Measurements from ENCODE around the gene INSIG1.

Gene INSIG1

DNA sequence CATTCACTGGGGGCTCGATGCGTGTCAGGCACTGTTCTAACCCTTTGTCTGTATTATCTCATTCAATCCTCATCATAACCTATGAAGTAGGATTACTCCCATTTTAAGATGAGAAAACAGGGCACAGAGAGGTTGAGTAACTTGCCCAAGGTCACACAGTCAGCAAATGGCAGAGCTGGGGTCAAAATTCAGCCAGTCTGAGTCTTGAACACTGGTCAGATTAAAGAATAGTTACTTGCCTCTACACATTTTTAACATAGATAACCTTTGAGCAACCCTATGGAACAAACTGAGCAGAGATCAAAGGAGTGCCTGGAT, 27.2 kb downstream of the INSIG1 start:
- ChIA-PET POLR2A (no interaction called here), CTCF (interaction anchor here (0.9 kb wide), 1 partner anchor 20 kb away, joined by 6 read pairs; no protein-coding TSS in a partner anchor)
- DNase-seq (ENCODE audit: extremely low spot score), result no peak
- TF ChIP-seq FOXK2 (IDR thresholded peaks at IDR 0.05) (no peak), ZNF384 (IDR thresholded peaks at IDR 0.05) (no peak), FOXA1 (IDR thresholded peaks at IDR 0.05) (no peak), NFRKB (IDR thresholded peaks at IDR 0.05) (no peak), HDGF (IDR thresholded peaks at IDR 0.05; ENCODE audit: borderline replicate concordance) (no peak), ARNT (IDR thresholded peaks at IDR 0.05) (no peak), FOXM1 (IDR thresholded peaks at IDR 0.05; ENCODE audit: borderline replicate concordance) (no peak), L3MBTL2 (conservative IDR thresholded peaks at IDR 0.05) (no peak)

DNA sequence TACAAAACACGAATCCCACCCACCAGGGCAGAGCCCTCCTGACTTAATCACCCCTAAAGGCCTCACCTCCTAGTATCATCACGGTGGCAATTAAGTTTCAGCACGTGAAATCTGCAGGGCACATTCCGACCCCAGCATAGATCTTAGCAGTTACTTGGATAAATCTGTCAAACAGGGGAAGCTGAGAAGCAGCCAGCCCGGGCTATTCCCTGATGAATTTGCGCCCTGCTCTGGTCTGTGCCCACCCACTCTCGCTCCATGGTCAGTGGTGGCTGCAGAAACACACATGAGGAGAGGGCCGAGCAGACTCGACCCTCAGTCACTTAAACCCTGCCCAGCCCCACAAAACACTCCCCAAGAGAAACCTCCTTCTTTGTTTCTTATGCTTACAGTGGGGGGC, 28.7 kb downstream of the INSIG1 start:
- DNase-seq (ENCODE audit: extremely low spot score), result no peak
- ChIA-PET CTCF (interaction anchor here (1.0 kb wide), 1 partner anchor 19 kb away, joined by 3 read pairs; no protein-coding TSS in a partner anchor), POLR2A (no interaction called here)
- no peak for TF ChIP-seq FOXM1 (IDR thresholded peaks at IDR 0.05; ENCODE audit: borderline replicate concordance)
- no peak for TF ChIP-seq LEF1 (IDR thresholded peaks at IDR 0.05; ENCODE audit: borderline replicate concordance)
- TF ChIP-seq BHLHE40 (IDR thresholded peaks at IDR 0.05; ENCODE audit: borderline replicate concordance), result no peak
- TF ChIP-seq ELF4 (IDR thresholded peaks at IDR 0.05), result no peak
- TF ChIP-seq SUZ12 (IDR thresholded peaks at IDR 0.05), result no peak
- TF ChIP-seq NFRKB (IDR thresholded peaks at IDR 0.05), result no peak
- TF ChIP-seq ARNT (IDR thresholded peaks at IDR 0.05), result no peak
- TF ChIP-seq, protein P1, sequence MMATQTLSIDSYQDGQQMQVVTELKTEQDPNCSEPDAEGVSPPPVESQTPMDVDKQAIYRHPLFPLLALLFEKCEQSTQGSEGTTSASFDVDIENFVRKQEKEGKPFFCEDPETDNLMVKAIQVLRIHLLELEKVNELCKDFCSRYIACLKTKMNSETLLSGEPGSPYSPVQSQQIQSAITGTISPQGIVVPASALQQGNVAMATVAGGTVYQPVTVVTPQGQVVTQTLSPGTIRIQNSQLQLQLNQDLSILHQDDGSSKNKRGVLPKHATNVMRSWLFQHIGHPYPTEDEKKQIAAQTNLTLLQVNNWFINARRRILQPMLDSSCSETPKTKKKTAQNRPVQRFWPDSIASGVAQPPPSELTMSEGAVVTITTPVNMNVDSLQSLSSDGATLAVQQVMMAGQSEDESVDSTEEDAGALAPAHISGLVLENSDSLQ (IDR thresholded peaks at IDR 0.05), result no peak
- no peak for TF ChIP-seq FOXK2 (IDR thresholded peaks at IDR 0.05)
- no peak for TF ChIP-seq CTBP1 (IDR thresholded peaks at IDR 0.05; ENCODE audit: borderline replicate concordance)
- no peak for TF ChIP-seq L3MBTL2 (conservative IDR thresholded peaks at IDR 0.05)
- TF ChIP-seq SP1 (IDR thresholded peaks at IDR 0.05), result no peak
- no peak for TF ChIP-seq FOXA1 (IDR thresholded peaks at IDR 0.05)
- no peak for TF ChIP-seq HDGF (IDR thresholded peaks at IDR 0.05; ENCODE audit: borderline replicate concordance)
- no peak for TF ChIP-seq ZNF384 (IDR thresholded peaks at IDR 0.05)
- no peak for TF ChIP-seq TARDBP (IDR thresholded peaks at IDR 0.05)

DNA sequence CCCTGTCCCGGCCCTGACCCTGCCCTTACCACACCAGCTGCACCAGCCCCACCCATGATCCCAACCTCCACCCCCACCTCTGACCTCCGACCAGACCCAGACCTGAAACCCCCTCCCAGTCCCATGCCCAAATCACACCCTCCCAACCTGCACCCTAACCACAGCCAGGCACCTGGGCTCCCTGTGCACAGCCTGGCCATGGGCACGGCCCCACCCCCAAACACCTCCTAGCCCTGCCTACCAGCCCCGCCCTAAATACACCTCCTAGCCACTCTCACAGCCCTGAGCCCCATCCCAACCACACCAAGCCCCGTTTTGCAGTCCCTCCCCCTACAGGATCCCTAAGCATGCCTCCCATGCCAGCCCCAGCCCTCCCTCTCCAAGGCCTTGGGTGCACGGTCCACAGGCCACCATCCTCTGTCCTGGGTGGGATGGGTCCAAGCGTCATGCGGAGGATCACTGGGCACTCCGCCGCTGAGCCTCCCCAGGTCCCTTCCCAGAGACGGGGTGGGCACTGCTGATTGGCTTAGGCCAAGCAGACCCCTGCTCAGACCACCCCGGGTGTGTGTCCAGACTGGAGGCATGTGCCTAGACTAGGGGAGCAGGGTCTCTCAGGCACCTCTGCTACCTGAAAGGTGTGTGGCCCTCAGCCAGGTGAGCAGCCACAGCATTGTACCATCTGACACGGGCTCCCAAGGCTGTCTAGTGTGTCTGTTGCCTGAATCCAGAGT, 30.1 kb downstream of the INSIG1 start:
- no peak for DNase-seq (ENCODE audit: extremely low spot score)
- TF ChIP-seq FOXA1 (IDR thresholded peaks at IDR 0.05) (no peak), LEF1 (IDR thresholded peaks at IDR 0.05; ENCODE audit: borderline replicate concordance) (no peak), FOXM1 (IDR thresholded peaks at IDR 0.05; ENCODE audit: borderline replicate concordance) (no peak), HDGF (IDR thresholded peaks at IDR 0.05; ENCODE audit: borderline replicate concordance) (no peak)
- TF ChIP-seq, protein P1 (IDR thresholded peaks at IDR 0.05), result no peak
- ChIA-PET POLR2A (no interaction called here), CTCF (no interaction called here)

DNA sequence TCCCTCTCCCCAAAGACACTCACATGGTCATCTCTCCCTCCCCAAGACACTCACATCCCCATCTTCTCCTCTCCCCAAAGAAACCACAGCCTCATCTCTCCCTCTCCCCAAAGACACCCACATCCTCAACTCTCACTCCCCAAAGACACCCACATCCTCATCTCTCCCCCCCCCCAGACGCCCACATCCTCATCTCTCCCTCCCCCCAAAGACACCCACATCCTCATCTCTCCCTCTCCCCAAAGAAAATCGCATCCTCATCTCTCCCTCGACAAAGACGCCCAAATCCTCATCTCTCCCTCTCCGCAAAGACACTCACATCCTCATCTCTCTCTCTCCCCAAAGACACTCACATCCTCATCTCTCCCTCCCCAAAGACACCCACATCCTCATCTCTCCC, 31.5 kb downstream of the INSIG1 start:
- DNase-seq (ENCODE audit: extremely low spot score), result no peak
- CTCF ChIA-PET, result no interaction called here
- TF ChIP-seq BHLHE40 (IDR thresholded peaks at IDR 0.05; ENCODE audit: borderline replicate concordance) (no peak), FOXK2 (IDR thresholded peaks at IDR 0.05) (no peak), SUZ12 (IDR thresholded peaks at IDR 0.05) (no peak), FOXM1 (IDR thresholded peaks at IDR 0.05; ENCODE audit: borderline replicate concordance) (no peak), TARDBP (IDR thresholded peaks at IDR 0.05) (no peak), L3MBTL2 (conservative IDR thresholded peaks at IDR 0.05) (no peak), CTBP1 (IDR thresholded peaks at IDR 0.05; ENCODE audit: borderline replicate concordance) (no peak), ARNT (IDR thresholded peaks at IDR 0.05) (no peak), SP1 (IDR thresholded peaks at IDR 0.05) (no peak), LEF1 (IDR thresholded peaks at IDR 0.05; ENCODE audit: borderline replicate concordance) (no peak), NFRKB (IDR thresholded peaks at IDR 0.05) (no peak), ELF4 (IDR thresholded peaks at IDR 0.05) (no peak), ZNF384 (IDR thresholded peaks at IDR 0.05) (no peak), FOXA1 (IDR thresholded peaks at IDR 0.05) (no peak), HDGF (IDR thresholded peaks at IDR 0.05; ENCODE audit: borderline replicate concordance) (no peak)
- TF ChIP-seq, protein P1 (IDR thresholded peaks at IDR 0.05), result no peak
- POLR2A ChIA-PET, result no interaction called here

DNA sequence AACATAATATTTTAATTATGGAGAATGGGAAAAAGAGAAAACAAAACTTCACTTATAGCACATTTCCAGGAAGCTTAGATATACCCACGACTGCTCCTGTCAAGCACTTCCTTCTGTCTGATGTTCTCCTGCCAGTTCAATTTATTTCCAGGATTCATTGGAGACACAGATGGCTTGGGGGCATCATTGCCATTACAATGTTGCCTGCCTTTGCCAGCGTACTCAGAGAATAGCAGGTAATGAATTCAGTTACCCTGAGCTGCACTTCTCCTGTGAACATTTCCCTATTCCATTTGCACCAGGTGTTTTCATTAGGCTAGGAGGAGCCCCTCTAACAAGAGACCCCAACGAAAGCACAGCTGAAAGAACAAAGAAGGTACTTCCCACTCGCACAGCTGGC, 33.7 kb downstream of the INSIG1 start:
- POLR2A ChIA-PET, result interaction anchor here (1.3 kb wide), 1 partner anchor 34 kb away, joined by 3 read pairs; the partner anchor contains the start of gene INSIG1
- no peak for DNase-seq (ENCODE audit: extremely low spot score)
- no peak for TF ChIP-seq TARDBP (IDR thresholded peaks at IDR 0.05)
- no peak for TF ChIP-seq HDGF (IDR thresholded peaks at IDR 0.05; ENCODE audit: borderline replicate concordance)
- no peak for TF ChIP-seq NFRKB (IDR thresholded peaks at IDR 0.05)
- TF ChIP-seq FOXA1 (IDR thresholded peaks at IDR 0.05), result no peak
- no peak for TF ChIP-seq ELF4 (IDR thresholded peaks at IDR 0.05)
- TF ChIP-seq, protein P1 (IDR thresholded peaks at IDR 0.05), result no peak
- CTCF ChIA-PET, result interaction anchor here (3.5 kb wide), 1 partner anchor 14 kb away, joined by 21 read pairs; no protein-coding TSS in a partner anchor

Measured in HEK293T (cell line).